LNCAP (cell line): Measurements from ENCODE around the gene PLK5.

Experiments used
- CTCF ChIP-seq: fragments of 450-650 bp; IDR thresholded peaks from 2 replicates; pipeline ENCODE4 v1.5.1; 2017; ENCODE audit warnings: mild to moderate bottlenecking

PLK5 gene

GRCh38 chr19:1522061-1522460, 1.8 kb upstream of the PLK5 start:
- TF ChIP-seq CTCF: no peak

GRCh38 chr19:1522838-1523237, 1.0 kb upstream of the PLK5 start:
- TF ChIP-seq CTCF: no peak

- no peak for TF ChIP-seq CTCF
Measured at GRCh38 chr19:1524287-1524971, 552 bp downstream of the PLK5 start.

- no peak for TF ChIP-seq CTCF
Measured at GRCh38 chr19:1524972-1525325, 1.1 kb downstream of the PLK5 start.

- no peak for TF ChIP-seq CTCF
Measured at GRCh38 chr19:1525343-1525742, 1.5 kb downstream of the PLK5 start.

- TF ChIP-seq CTCF: no peak
Measured at GRCh38 chr19:1526066-1526778, 2.3 kb downstream of the PLK5 start.

GRCh38 chr19:1526979-1527649, 3.2 kb downstream of the PLK5 start:
- no peak for TF ChIP-seq CTCF
